NK-92 (cell line): ENCODE results near the gene SPDYC.

Experiments used
- DNase-seq: peaks from one replicate; lab custom pipeline; 2025; ENCODE audit not compliant: unreplicated experiment; lab: John Stamatoyannopoulos, UW

SPDYC gene

DNA sequence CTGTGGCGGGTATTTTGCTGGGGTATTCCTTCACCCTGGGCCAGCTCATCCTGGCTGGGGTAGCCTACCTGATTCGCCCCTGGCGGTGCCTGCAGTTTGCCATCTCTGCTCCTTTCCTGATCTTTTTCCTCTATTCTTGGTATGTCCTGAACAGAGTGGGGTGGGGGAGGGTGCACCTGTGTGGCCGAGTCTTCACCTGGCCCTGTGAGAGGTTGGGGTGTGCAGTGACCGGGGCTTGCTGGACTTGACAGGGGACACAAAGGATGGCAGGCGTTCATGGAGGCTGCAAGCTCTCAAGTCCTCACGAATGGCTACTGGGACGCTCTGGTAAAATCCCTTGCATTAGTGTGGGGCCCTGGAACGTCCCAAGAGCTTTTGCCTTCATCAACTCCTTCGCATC is 51.0 kb downstream of the SPDYC start:
- no peak for DNase-seq
